ENCODE measurements around the gene B4GALT7. TPM values are rescaled to one million over a fixed set of nuclear protein-coding genes. Genes with fewer than 3 reads are reported as not detected.
"Not testable (repeated sequence)": the region's sequence is repeated elsewhere in the genome, so short reads cannot be mapped to it uniquely, and the experiment has no call there.

B4GALT7 gene
- total RNA-seq, 4 donors from 2014 or later, result 13.6 to 41.1 (median 29.8) TPM

DNA sequence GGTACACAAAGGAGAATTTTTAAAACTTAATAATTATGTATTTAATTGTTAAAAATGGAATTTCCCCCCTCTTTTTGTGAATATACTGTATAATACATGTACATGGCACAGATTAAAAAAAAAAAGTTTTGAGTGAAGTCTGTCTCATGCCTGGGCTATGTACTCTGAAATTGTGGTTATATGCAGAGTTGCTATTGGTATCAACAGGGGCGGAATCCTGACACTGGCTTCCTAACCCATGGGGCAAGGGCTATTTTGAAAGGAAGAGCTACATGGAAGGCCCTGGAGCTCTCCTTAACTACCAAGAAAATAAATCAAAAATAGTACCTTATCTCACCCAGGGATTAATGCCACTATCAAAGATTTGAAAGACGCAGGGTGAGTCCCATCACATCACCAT, 44.7 kb upstream of the B4GALT7 start:
- TF ChIP-seq EP300 (IDR thresholded peaks at IDR 0.05) (no peak), POLR2A (IDR thresholded peaks at IDR 0.05) (no peak)
- TF ChIP-seq, protein P1, sequence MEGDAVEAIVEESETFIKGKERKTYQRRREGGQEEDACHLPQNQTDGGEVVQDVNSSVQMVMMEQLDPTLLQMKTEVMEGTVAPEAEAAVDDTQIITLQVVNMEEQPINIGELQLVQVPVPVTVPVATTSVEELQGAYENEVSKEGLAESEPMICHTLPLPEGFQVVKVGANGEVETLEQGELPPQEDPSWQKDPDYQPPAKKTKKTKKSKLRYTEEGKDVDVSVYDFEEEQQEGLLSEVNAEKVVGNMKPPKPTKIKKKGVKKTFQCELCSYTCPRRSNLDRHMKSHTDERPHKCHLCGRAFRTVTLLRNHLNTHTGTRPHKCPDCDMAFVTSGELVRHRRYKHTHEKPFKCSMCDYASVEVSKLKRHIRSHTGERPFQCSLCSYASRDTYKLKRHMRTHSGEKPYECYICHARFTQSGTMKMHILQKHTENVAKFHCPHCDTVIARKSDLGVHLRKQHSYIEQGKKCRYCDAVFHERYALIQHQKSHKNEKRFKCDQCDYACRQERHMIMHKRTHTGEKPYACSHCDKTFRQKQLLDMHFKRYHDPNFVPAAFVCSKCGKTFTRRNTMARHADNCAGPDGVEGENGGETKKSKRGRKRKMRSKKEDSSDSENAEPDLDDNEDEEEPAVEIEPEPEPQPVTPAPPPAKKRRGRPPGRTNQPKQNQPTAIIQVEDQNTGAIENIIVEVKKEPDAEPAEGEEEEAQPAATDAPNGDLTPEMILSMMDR (IDR thresholded peaks at IDR 0.05), result no peak
- no peak overlapping the region for H3K27ac ChIP-seq

GRCh38 chr5:177555665-177556064, 44.3 kb upstream of the B4GALT7 start:
- Histone ChIP-seq H3K4me1 (peaks cover 0 to 29% (median 10%) of the 10 kb centered on the region in 4 donors), H3K9me3 (no peaks in the 10 kb centered on the region), H3K36me3 (no peaks in the 10 kb centered on the region), H3K4me3 (no peak overlapping the region), H3K27ac (no peak overlapping the region), H3K27me3 (no peaks in the 10 kb centered on the region)
- WGBS, 2 donors, result 92 to 95% methylated on average over 5 of the region's 5 CpGs
- DNase-seq (ENCODE audit: low spot score in 2 of 2), result no peak
- TF ChIP-seq, protein P1 (IDR thresholded peaks at IDR 0.05), result no peak
- TF ChIP-seq POLR2A (IDR thresholded peaks at IDR 0.05) (no peak), EP300 (IDR thresholded peaks at IDR 0.05) (no peak)

More for the DNA sequence above, 44.7 kb upstream of the B4GALT7 start:
- H3K27me3 ChIP-seq, result no peaks in the 10 kb centered on the region
- H3K36me3 ChIP-seq, result no peaks in the 10 kb centered on the region
- peaks cover 0 to 34% (median 10%) of the 10 kb centered on the region in 4 donors for H3K4me1 ChIP-seq
- H3K9me3 ChIP-seq, result no peaks in the 10 kb centered on the region
- WGBS, 2 donors, result 92 to 97% methylated on average over 2 of the region's 2 CpGs
- no peak for DNase-seq (ENCODE audit: low spot score in 2 of 2)
- H3K4me3 ChIP-seq, result peak overlapping the region in 2 of 4 donors; percentile 62 to 87

- H3K27me3 ChIP-seq, result no peaks in the 10 kb centered on the region
- DNase-seq (ENCODE audit: low spot score in 2 of 2), result no peak
- no peak overlapping the region for H3K27ac ChIP-seq
- H3K4me1 ChIP-seq, result peaks cover 0 to 23% (median 10%) of the 10 kb centered on the region in 4 donors
- no peaks in the 10 kb centered on the region for H3K9me3 ChIP-seq
- no peaks in the 10 kb centered on the region for H3K36me3 ChIP-seq
- no peak for TF ChIP-seq POLR2A (IDR thresholded peaks at IDR 0.05)
- no peak for TF ChIP-seq EP300 (IDR thresholded peaks at IDR 0.05)
- TF ChIP-seq, protein P1 (IDR thresholded peaks at IDR 0.05), result no peak
- 38 to 57% methylated on average over 4 of the region's 4 CpGs for WGBS, 2 donors
- no peak overlapping the region for H3K4me3 ChIP-seq
These were observed 42.8 kb upstream of the B4GALT7 start for GRCh38 chr5:177557041-177557647.

GRCh38 chr5:177557796-177558195, 42.1 kb upstream of the B4GALT7 start:
- Histone ChIP-seq H3K27me3 (no peaks in the 10 kb centered on the region), H3K36me3 (no peaks in the 10 kb centered on the region), H3K27ac (no peak overlapping the region), H3K9me3 (no peaks in the 10 kb centered on the region), H3K4me3 (no peak overlapping the region), H3K4me1 (peaks cover 0 to 17% (median 8%) of the 10 kb centered on the region in 4 donors)
- TF ChIP-seq POLR2A (IDR thresholded peaks at IDR 0.05) (no peak), EP300 (IDR thresholded peaks at IDR 0.05) (no peak)
- TF ChIP-seq, protein P1 (IDR thresholded peaks at IDR 0.05), result no peak
- no peak for DNase-seq (ENCODE audit: low spot score in 2 of 2)
- WGBS, 2 donors, result 79 to 80% methylated on average over 5 of the region's 5 CpGs

DNA sequence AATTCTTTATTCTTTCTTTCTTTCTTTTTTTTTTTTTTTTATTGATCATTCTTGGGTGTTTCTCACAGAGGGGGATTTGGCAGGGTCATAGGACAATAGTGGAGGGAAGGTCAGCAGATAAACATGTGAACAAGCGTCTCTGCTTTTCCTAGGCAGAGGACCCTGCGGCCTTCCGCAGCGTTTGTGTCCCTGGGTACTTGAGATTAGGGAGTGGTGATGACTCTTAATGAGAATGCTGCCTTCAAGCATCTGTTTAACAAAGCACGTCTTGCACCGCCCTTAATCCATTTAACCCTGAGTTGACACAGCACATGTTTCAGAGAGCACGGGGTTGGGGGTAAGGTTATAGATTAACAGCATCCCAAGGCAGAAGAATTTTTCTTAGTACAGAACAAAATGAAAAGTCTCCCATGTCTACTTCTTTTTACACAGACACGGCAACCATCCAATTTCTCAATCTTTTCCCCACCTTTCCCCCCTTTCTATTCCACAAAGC, 40.4 kb upstream of the B4GALT7 start:
- H3K27me3 ChIP-seq; DNase-seq (ENCODE audit: low spot score in 2 of 2); H3K27ac ChIP-seq; H3K9me3 ChIP-seq; H3K4me3 ChIP-seq; H3K36me3 ChIP-seq; H3K4me1 ChIP-seq: not testable (repeated sequence)
- WGBS, 2 donors, result 34 to 43% methylated on average over 8 of the region's 8 CpGs

Measured in tibial nerve (tissue), 4 donors.